ENCODE measurements around the gene ZNF451. TPM values are rescaled to one million over a fixed set of nuclear protein-coding genes. Genes with fewer than 3 reads are reported as not detected.

The ZNF451 gene
- total and polyA plus RNA-seq, 2 donors (not counting 3 experiments of a cell fraction or from before 2014, with no cell fraction given): 9.9 to 64.4 TPM

DNA sequence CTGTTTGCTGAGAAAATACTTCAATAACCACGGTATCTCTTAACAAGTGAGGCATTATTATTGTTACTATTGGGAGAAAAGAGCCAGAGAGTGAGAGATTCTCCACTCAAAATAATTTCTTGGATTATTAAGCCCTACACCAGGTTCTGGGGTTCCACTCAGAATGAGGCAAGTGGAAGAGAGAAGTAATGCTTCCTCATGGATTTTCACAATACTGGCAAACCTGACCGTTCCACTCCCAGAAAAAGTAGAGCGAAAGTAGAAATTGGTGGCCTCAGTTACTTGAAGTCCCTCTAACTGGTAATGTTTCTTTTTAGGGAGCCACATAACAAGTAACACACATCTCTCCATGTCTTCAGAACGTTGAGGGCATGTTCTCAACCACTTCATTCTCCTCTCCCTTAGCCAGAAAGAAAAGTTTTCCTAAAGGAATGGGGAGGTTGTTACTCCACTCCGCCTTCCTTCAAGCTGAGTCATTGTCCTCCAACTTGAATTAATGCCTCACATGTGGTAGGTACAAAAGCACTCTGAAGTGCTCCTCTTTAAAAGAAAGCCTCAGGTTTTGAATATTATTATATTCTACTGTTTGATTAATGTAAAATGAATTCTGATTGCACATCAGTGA lies 84.0 kb downstream of the ZNF451 start:
- POLR2A ChIA-PET: no interaction called here
- dilution Hi-C loops (cut with MboI; ENCODE audit: extremely low pct_ligation_motif_present, low sequenced_read_pairs): no loop called here
- Histone ChIP-seq H3K36me3 (ENCODE audit: control insufficient read depth in 2 of 2, extremely low read depth in 1 of 2, insufficient read depth in 2 of 2, low read length in 2 of 2) (no peaks in the 10 kb centered on the region), H3K27me3 (ENCODE audit: control insufficient read depth in 2 of 2, insufficient read depth in 2 of 2, low read length in 2 of 2) (no peaks in the 10 kb centered on the region), H3K4me2 (ENCODE audit: insufficient read depth, low read length) (peak overlapping the region; percentile 84), H4K20me1 (replicated peaks; ENCODE audit: control insufficient read depth, extremely low read depth, insufficient read depth, low read length) (no peaks in the 10 kb centered on the region), H2AFZ (ENCODE audit: low read depth, low read length) (peak overlapping the region; percentile 69), H3K9me3 (replicated peaks; ENCODE audit: control insufficient read depth, insufficient read depth, low read length) (no peaks in the 10 kb centered on the region), H3K9me1 (replicated peaks; ENCODE audit: control insufficient read depth, extremely low read depth, insufficient read depth, low read length) (no peaks in the 10 kb centered on the region), H3K4me3 (replicated peaks in 1 of 3; ENCODE audit: insufficient read depth in 1 of 3, low read depth in 1 of 3, low read length in 3 of 3) (peak overlapping the region in 2 of 3 experiments; percentile 72 to 79), H3K79me2 (ENCODE audit: control insufficient read depth, insufficient read depth, low read length) (peaks cover 52% of the 10 kb centered on the region), H3K4me1 (ENCODE audit: control insufficient read depth, extremely low read depth, insufficient read depth, low read length) (peaks cover 11% of the 10 kb centered on the region), H3K9ac (replicated peaks; ENCODE audit: extremely low read depth, insufficient read depth, low read length) (no peak overlapping the region), H3K27ac (ENCODE audit: insufficient read depth, low read depth, low read length) (no peak overlapping the region)
- DNase-seq (ENCODE audit: low read depth, low spot score): peak; percentile 27
- FAIRE-seq: peak; percentile 53
- TSS peak; percentile 60 for BruUV-seq (replicated peaks)
- intact Hi-C loops (cut with micrococcal nuclease): loop anchor here (2.0 kb wide), 1 partner anchor 271 kb away; no protein-coding TSS in a partner anchor
- TF ChIP-seq POLR2A (IDR thresholded peaks at IDR 0.05; ENCODE audit: low read depth, low read length): no peak
- TF ChIP-seq FOS (IDR thresholded peaks at IDR 0.05; ENCODE audit: borderline replicate concordance, insufficient read depth, low read length): no peak
- TF ChIP-seq, protein P1, sequence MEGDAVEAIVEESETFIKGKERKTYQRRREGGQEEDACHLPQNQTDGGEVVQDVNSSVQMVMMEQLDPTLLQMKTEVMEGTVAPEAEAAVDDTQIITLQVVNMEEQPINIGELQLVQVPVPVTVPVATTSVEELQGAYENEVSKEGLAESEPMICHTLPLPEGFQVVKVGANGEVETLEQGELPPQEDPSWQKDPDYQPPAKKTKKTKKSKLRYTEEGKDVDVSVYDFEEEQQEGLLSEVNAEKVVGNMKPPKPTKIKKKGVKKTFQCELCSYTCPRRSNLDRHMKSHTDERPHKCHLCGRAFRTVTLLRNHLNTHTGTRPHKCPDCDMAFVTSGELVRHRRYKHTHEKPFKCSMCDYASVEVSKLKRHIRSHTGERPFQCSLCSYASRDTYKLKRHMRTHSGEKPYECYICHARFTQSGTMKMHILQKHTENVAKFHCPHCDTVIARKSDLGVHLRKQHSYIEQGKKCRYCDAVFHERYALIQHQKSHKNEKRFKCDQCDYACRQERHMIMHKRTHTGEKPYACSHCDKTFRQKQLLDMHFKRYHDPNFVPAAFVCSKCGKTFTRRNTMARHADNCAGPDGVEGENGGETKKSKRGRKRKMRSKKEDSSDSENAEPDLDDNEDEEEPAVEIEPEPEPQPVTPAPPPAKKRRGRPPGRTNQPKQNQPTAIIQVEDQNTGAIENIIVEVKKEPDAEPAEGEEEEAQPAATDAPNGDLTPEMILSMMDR (IDR thresholded peaks at IDR 0.05; ENCODE audit: extremely low read depth in 1 of 2, insufficient read depth in 1 of 2, low read depth in 1 of 2, low read length in 2 of 2): no peak
- no peak for TF ChIP-seq EZH2 (IDR thresholded peaks at IDR 0.05; ENCODE audit: borderline replicate concordance, low read depth, low read length, severe bottlenecking)
- TF ChIP-seq, protein P2, sequence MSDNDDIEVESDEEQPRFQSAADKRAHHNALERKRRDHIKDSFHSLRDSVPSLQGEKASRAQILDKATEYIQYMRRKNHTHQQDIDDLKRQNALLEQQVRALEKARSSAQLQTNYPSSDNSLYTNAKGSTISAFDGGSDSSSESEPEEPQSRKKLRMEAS (IDR thresholded peaks at IDR 0.05; ENCODE audit: insufficient read depth, insufficient read length): no peak
- no peak for TF ChIP-seq MYC (IDR thresholded peaks at IDR 0.05; ENCODE audit: low read depth, low read length)
- CTCF ChIA-PET: interaction anchor here (0.9 to 1.2 kb wide), 2 partner anchors 140 to 269 kb away, joined by 3 to 4 read pairs; no protein-coding TSS in a partner anchor
